Stomach (tissue), 9 donors: Measurements from ENCODE around the gene TTN. TPM values are rescaled to one million over a fixed set of nuclear protein-coding genes. Genes with fewer than 3 reads are reported as not detected.

ENCODE experiments used
- DNase-seq, 2 donors: peaks; one replicate each; pipeline versions ENCODE4 v3.0.0 to v3.0.0-alpha.2; 2013 to 2019
- H3K27ac ChIP-seq, 5 donors: fragments of 200-600 bp in 4 of 5; sonication (generic) in 4 of 5; one replicate each; pipeline ENCODE4 v1.5.1; 2013 to 2019; ENCODE audit warnings: mild to moderate bottlenecking in 1 of 5, moderate library complexity in 1 of 5
- H3K27me3 ChIP-seq, 3 donors: fragments of 200-600 bp; sonication (generic); one replicate each; pipeline ENCODE4 v1.5.1; 2017 to 2019; ENCODE audit warnings: mixed run types in 1 of 3
- H3K36me3 ChIP-seq, 4 donors: fragments of 200-600 bp; sonication (generic); 1 replicate in 3 of 4; 2 replicates in 1 of 4; pipeline ENCODE4 v1.5.1; 2016 to 2019
- H3K4me1 ChIP-seq, 4 donors: fragments of 200-600 bp; sonication (generic); one replicate each; pipeline ENCODE4 v1.5.1; 2016 to 2019
- H3K4me3 ChIP-seq, 4 donors: fragments of 200-600 bp; sonication (generic) in 3 of 4; one replicate each; pipeline ENCODE4 v1.5.1; 2016 to 2019; ENCODE audit warnings: mild to moderate bottlenecking in 1 of 4
- H3K9me3 ChIP-seq, 4 donors: fragments of 200-600 bp; sonication (generic); one replicate each; pipeline ENCODE4 v1.5.1; 2016 to 2019
- EP300 ChIP-seq: sonication (generic); formaldehyde crosslinking; IDR thresholded peaks from one replicate; pipeline ENCODE4 v1.6.1; 2017; ENCODE audit warnings: antibody characterized with exemption
- POLR2A ChIP-seq, 4 donors: fragments of 450-650 bp; IDR thresholded peaks; one replicate each; pipeline ENCODE4 v1.6.1; 2016; ENCODE audit warnings: antibody characterized with exemption in 4 of 4, control low read depth in 2 of 4, mild to moderate bottlenecking in 1 of 4, moderate library complexity in 1 of 4
- POLR2AphosphoS5 ChIP-seq, 3 donors: sonication (generic); formaldehyde crosslinking; IDR thresholded peaks; one replicate each; pipeline ENCODE4 v1.6.1; 2016; ENCODE audit warnings: antibody characterized with exemption in 3 of 3
- WGBS, 5 donors: extraction: QIAGEN DNeasy Blood & Tissue Kit in 3 of 5; methylation state at CpG; one replicate each; pipeline versions ENCODE4 v1.1.5 to v1.1.7; 2013 to 2018; 5-methylcytosine and 5-hydroxymethylcytosine counted together
- intact Hi-C: fragments of 100-400 bp; cut with DNase I; formaldehyde crosslinking; loops from one replicate; pipeline ENCODE4 v1.15.1; 2023; ENCODE audit warnings: low total_unique reads
- polyA plus RNA-seq, 3 donors: library from polyadenylated mRNA; stranded (reverse); fragments of 200-250 nt; gene quantifications; one replicate each; pipeline ENCODE4 v1.2.3, GENCODE V29; 2013
- total RNA-seq, 5 donors: library from RNA; depleted of rRNA; stranded (reverse); fragments of >200 nt; gene quantifications; one replicate each; pipeline versions ENCODE4 v1.1.0 to v1.2.3, GENCODE V29; 2014 to 2016
- TF ChIP-seq, protein P1 (sequence below), 7 experiments: fragments of 450-650 bp in 4 of 7; fragments of 200-600 bp in 3 of 7; sonication (generic) in 3 of 7; IDR thresholded peaks; one replicate each; pipeline ENCODE4 v1.5.1; 2016 to 2019; ENCODE audit warnings: antibody characterized with exemption in 7 of 7, control low read depth in 2 of 7, mild to moderate bottlenecking in 1 of 7
- donor health status: healthy with polysubstance abuse.
- donor health status: Bipolar disorder and iron deficiency.
- donor health status: healthy.

Gene TTN
- total and polyA plus RNA-seq, 8 donors, result 0.03 to 12.8 (median 2.2) TPM

- intact Hi-C loops, result no loop called here
Measured at GRCh38 chr2:178592655-178593054, 214.6 kb downstream of the TTN start.

GRCh38 chr2:178589335-178589734 is 217.9 kb downstream of the TTN start:
- H3K36me3 ChIP-seq, result peaks cover 0 to 45% (median 24%) of the 10 kb centered on the region in 4 donors
- 79 to 97% (median 92%) methylated on average over 2 of the region's 2 CpGs for WGBS, 5 donors
- peak in 1 of 2 donors; percentile 1 for DNase-seq
- H3K27me3 ChIP-seq, result no peaks in the 10 kb centered on the region
- intact Hi-C loops, result no loop called here
- no peak overlapping the region for H3K4me3 ChIP-seq
- no peaks in the 10 kb centered on the region for H3K4me1 ChIP-seq
- H3K9me3 ChIP-seq, result no peaks in the 10 kb centered on the region
- TF ChIP-seq EP300 (no peak), POLR2A (IDR thresholded peaks at IDR 0.05) (no peak), POLR2AphosphoS5 (IDR thresholded peaks at IDR 0.05) (no peak)
- TF ChIP-seq, protein P1, sequence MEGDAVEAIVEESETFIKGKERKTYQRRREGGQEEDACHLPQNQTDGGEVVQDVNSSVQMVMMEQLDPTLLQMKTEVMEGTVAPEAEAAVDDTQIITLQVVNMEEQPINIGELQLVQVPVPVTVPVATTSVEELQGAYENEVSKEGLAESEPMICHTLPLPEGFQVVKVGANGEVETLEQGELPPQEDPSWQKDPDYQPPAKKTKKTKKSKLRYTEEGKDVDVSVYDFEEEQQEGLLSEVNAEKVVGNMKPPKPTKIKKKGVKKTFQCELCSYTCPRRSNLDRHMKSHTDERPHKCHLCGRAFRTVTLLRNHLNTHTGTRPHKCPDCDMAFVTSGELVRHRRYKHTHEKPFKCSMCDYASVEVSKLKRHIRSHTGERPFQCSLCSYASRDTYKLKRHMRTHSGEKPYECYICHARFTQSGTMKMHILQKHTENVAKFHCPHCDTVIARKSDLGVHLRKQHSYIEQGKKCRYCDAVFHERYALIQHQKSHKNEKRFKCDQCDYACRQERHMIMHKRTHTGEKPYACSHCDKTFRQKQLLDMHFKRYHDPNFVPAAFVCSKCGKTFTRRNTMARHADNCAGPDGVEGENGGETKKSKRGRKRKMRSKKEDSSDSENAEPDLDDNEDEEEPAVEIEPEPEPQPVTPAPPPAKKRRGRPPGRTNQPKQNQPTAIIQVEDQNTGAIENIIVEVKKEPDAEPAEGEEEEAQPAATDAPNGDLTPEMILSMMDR (IDR thresholded peaks at IDR 0.05), result no peak
- H3K27ac ChIP-seq, result no peak overlapping the region

More at GRCh38 chr2:178592655-178593054, 214.6 kb downstream of the TTN start:
- Histone ChIP-seq H3K4me3 (no peak overlapping the region), H3K36me3 (peaks cover 0 to 41% (median 24%) of the 10 kb centered on the region in 4 donors), H3K27me3 (no peaks in the 10 kb centered on the region), H3K27ac (no peak overlapping the region), H3K9me3 (no peaks in the 10 kb centered on the region), H3K4me1 (no peaks in the 10 kb centered on the region)
- no peak for DNase-seq
- WGBS, 5 donors, result 94 to 98% (median 97%) methylated on average over 6 of the region's 6 CpGs
- no peak for TF ChIP-seq EP300
- TF ChIP-seq, protein P1 (IDR thresholded peaks at IDR 0.05), result no peak
- TF ChIP-seq POLR2A (IDR thresholded peaks at IDR 0.05), result no peak
- TF ChIP-seq POLR2AphosphoS5 (IDR thresholded peaks at IDR 0.05), result no peak

DNA sequence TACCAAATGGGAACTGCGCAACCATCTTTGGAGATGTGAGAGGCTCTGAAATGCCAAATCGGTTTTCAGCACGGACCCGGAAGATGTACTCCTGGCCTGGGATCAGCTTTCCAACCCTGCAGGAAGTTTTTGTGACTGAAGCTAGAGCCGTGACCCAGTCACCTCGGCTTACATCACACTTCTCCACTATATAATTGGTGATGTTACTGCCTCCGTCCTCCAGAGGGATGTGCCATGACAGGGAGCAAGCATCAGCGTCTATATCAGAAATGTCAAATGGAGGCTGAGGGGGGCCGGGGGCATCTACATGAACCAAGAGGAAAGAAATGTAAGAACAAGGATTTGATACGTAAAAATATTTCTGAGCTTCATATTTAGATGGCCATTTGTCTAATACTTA is 222.6 kb downstream of the TTN start:
- Histone ChIP-seq H3K27me3 (no peaks in the 10 kb centered on the region), H3K9me3 (no peaks in the 10 kb centered on the region), H3K4me1 (no peaks in the 10 kb centered on the region), H3K27ac (no peak overlapping the region), H3K36me3 (peaks cover 0 to 38% (median 14%) of the 10 kb centered on the region in 4 donors), H3K4me3 (no peak overlapping the region)
- intact Hi-C loops, result no loop called here
- DNase-seq, result no peak
- no peak for TF ChIP-seq POLR2AphosphoS5 (IDR thresholded peaks at IDR 0.05)
- no peak for TF ChIP-seq EP300
- TF ChIP-seq, protein P1 (IDR thresholded peaks at IDR 0.05), result no peak
- no peak for TF ChIP-seq POLR2A (IDR thresholded peaks at IDR 0.05)
- WGBS, 5 donors, result 91 to 96% (median 95%) methylated on average over 10 of the region's 10 CpGs

DNA sequence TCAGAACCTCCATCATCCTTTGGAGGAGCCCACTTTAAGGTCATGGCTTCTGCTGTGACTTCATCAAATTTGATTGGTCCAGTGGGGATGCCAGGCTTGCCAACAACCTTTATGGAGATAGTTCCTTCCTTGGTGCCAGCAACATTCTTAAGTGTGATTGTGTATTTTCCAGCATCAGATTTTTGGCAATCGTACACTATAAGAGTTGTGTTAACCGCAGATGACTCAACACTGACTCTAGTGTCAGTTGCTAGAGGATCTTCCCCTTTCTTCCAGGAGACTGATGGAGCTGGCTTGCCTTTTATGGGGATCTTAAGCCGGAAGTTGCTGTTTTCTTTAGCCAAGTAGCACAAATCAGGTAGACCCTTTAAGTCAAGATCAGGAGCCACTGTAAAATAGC is 228.2 kb downstream of the TTN start:
- Histone ChIP-seq H3K36me3 (peaks cover 9 to 85% (median 47%) of the 10 kb centered on the region in 4 donors), H3K4me3 (no peak overlapping the region), H3K27ac (no peak overlapping the region), H3K27me3 (no peaks in the 10 kb centered on the region), H3K9me3 (no peaks in the 10 kb centered on the region), H3K4me1 (no peaks in the 10 kb centered on the region)
- intact Hi-C loops, result no loop called here
- no peak for DNase-seq
- TF ChIP-seq POLR2A (IDR thresholded peaks at IDR 0.05), result no peak
- TF ChIP-seq EP300, result no peak
- no peak for TF ChIP-seq POLR2AphosphoS5 (IDR thresholded peaks at IDR 0.05)
- TF ChIP-seq, protein P1 (IDR thresholded peaks at IDR 0.05), result no peak
- WGBS, 5 donors, result 94 to 98% (median 97%) methylated on average over 3 of the region's 3 CpGs
